IMR-90 (cell line): ENCODE results near the gene CSDE1. TPM values are rescaled to one million over a fixed set of nuclear protein-coding genes. Genes with fewer than 3 reads are reported as not detected.

Experiments used
- ATAC-seq: fragments of 200-7000 bp; cut with Tn5 transposase; 2 replicates; pipeline ENCODE4 v1.9.1; 2020; ENCODE audit warnings: low read depth, mild to moderate bottlenecking, moderate library complexity
- BruUV-seq: library from RNA; stranded (reverse); fragments of 400-500 nt; replicated peaks from 2 replicates; lab custom pipeline; 2021; lab: Mats Ljungman, UMichigan
- CTCF ChIA-PET: fragments of 300-600 bp; formaldehyde crosslinking; extraction: SDS; loops from one replicate; lab custom pipeline; 2021; ENCODE audit warnings: antibody characterized with exemption; lab: Yijun Ruan, JAX
- POLR2A ChIA-PET: fragments of 300-600 bp; sonication (Branson Sonifier 250); formaldehyde crosslinking; loops from one replicate; lab custom pipeline; 2022; ENCODE audit warnings: antibody characterized with exemption; ENCODE audit not compliant: unreplicated experiment; lab: Charles Lee
- DNase-seq: peaks from one replicate; pipeline ENCODE4 v3.0.0; 2013
- H2AFZ ChIP-seq: replicated peaks from 2 replicates; pipeline ENCODE3; 2013; ENCODE audit warnings: low read length, mild to moderate bottlenecking; ENCODE audit not compliant: poor library complexity
- H2AK5ac ChIP-seq: 2 replicates; pipeline ENCODE4 v1.6.1; 2013; ENCODE audit warnings: low read depth, low read length, inconsistent platforms
- H2AK9ac ChIP-seq: replicated peaks from 2 replicates; pipeline ENCODE3; 2013; ENCODE audit warnings: mild to moderate bottlenecking, low read depth, low read length, moderate library complexity; ENCODE audit not compliant: poor library complexity
- H2BK120ac ChIP-seq: 2 replicates; pipeline ENCODE4 v1.6.1; 2013; ENCODE audit warnings: low read depth, low read length, inconsistent platforms
- H2BK15ac ChIP-seq: 3 replicates; pipeline ENCODE4 v1.6.1; 2013; ENCODE audit warnings: low read depth, low read length, inconsistent platforms
- H2BK20ac ChIP-seq: 2 replicates; pipeline ENCODE4 v1.6.1; 2013; ENCODE audit warnings: low read depth, mild to moderate bottlenecking, inconsistent platforms, low read length, moderate library complexity
- H2BK5ac ChIP-seq: 2 replicates; pipeline ENCODE4 v1.6.1; 2013; ENCODE audit warnings: mild to moderate bottlenecking, low read depth, low read length, inconsistent platforms; ENCODE audit not compliant: poor library complexity, severe bottlenecking
- H3K14ac ChIP-seq: replicated peaks from 2 replicates; pipeline ENCODE4 v1.6.1; 2013; ENCODE audit warnings: low read depth, low read length, inconsistent platforms
- H3K18ac ChIP-seq: 2 replicates; pipeline ENCODE4 v1.6.1; 2013; ENCODE audit warnings: low read depth, low read length, control low read depth
- H3K23ac ChIP-seq: 2 replicates; pipeline ENCODE4 v1.6.1; 2013; ENCODE audit warnings: low read depth, low read length, inconsistent platforms
- H3K27ac ChIP-seq: 2 replicates; pipeline ENCODE4 v1.5.1; 2013; ENCODE audit warnings: mild to moderate bottlenecking, control low read depth, low read length; ENCODE audit not compliant: insufficient read depth
- H3K27me3 ChIP-seq: 2 replicates; pipeline ENCODE4 v1.6.1; 2013; ENCODE audit warnings: low read length; ENCODE audit not compliant: control insufficient read depth, insufficient read depth
- H3K36me3 ChIP-seq: 2 replicates; pipeline ENCODE4 v1.6.1; 2013; ENCODE audit warnings: low read length, mixed read lengths; ENCODE audit not compliant: control insufficient read depth, insufficient read depth
- H3K4ac ChIP-seq: 2 replicates; pipeline ENCODE4 v1.6.1; 2013; ENCODE audit warnings: low read depth, low read length, inconsistent platforms
- H3K4me1 ChIP-seq: 2 replicates; pipeline ENCODE4 v1.6.1; 2013; ENCODE audit warnings: low read length, mixed read lengths; ENCODE audit not compliant: control insufficient read depth, insufficient read depth
- H3K4me2 ChIP-seq: 2 replicates; pipeline ENCODE4 v1.6.1; 2013; ENCODE audit warnings: low read depth, mild to moderate bottlenecking, control low read depth, low read length, moderate library complexity
- H3K4me3 ChIP-seq: 2 replicates; pipeline ENCODE4 v1.5.1; 2013; ENCODE audit warnings: low read depth, mild to moderate bottlenecking, control low read depth, low read length, moderate library complexity; ENCODE audit not compliant: insufficient read depth
- H3K56ac ChIP-seq: 2 replicates; pipeline ENCODE4 v1.6.1; 2013; ENCODE audit warnings: low read length, inconsistent platforms; ENCODE audit not compliant: insufficient read depth; ENCODE audit errors: extremely low read depth
- H3K79me1 ChIP-seq, 2 experiments: 2 replicates each; pipeline ENCODE4 v1.6.1; 2013; ENCODE audit warnings: low read length in 2 of 2, inconsistent platforms in 1 of 2, low read depth in 1 of 2
- H3K9ac ChIP-seq: 2 replicates; pipeline ENCODE4 v1.6.1; 2013; ENCODE audit warnings: low read depth, low read length, control low read depth
- H3K9me1 ChIP-seq: 2 replicates; pipeline ENCODE4 v1.6.1; 2013; ENCODE audit warnings: low read length, inconsistent platforms; ENCODE audit not compliant: insufficient read depth
- H3K9me3 ChIP-seq: 2 replicates; pipeline ENCODE4 v1.6.1; 2013; ENCODE audit warnings: low read length; ENCODE audit not compliant: control insufficient read depth, insufficient read depth
- H4K20me1 ChIP-seq: 2 replicates; pipeline ENCODE4 v1.6.1; 2013; ENCODE audit warnings: low read length, inconsistent platforms; ENCODE audit not compliant: insufficient read depth
- H4K5ac ChIP-seq: 2 replicates; pipeline ENCODE4 v1.6.1; 2013; ENCODE audit warnings: mild to moderate bottlenecking, low read depth, low read length, control low read depth
- H4K8ac ChIP-seq, 2 experiments: 2 replicates each; pipeline ENCODE4 v1.6.1; 2013; ENCODE audit warnings: low read depth in 2 of 2, low read length in 2 of 2, control low read depth in 1 of 2, inconsistent platforms in 1 of 2
- H4K91ac ChIP-seq: 2 replicates; pipeline ENCODE4 v1.6.1; 2013; ENCODE audit warnings: low read depth, low read length, inconsistent platforms; ENCODE audit not compliant: insufficient read depth
- CHD1 ChIP-seq: IDR thresholded peaks from 2 replicates; pipeline ENCODE4 v1.6.1; 2012; ENCODE audit warnings: low read depth, low read length, improper control_type of control experiment
- CTCF ChIP-seq: conservative IDR thresholded peaks from 2 replicates; pipeline ENCODE4 v1.5.1; 2012; ENCODE audit warnings: mild to moderate bottlenecking, low read depth, low read length, improper control_type of control experiment
- ELK1 ChIP-seq: fragments of 150-350 bp; IDR thresholded peaks from 2 replicates; pipeline ENCODE4 v1.6.1; 2016; ENCODE audit warnings: low read depth, mild to moderate bottlenecking, low read length, moderate library complexity, borderline replicate concordance
- MAFK ChIP-seq: IDR thresholded peaks from 2 replicates; pipeline ENCODE4 v1.6.1; 2012; ENCODE audit warnings: low read depth, low read length, improper control_type of control experiment
- MXI1 ChIP-seq: IDR thresholded peaks from 2 replicates; pipeline ENCODE4 v1.6.1; 2012; ENCODE audit warnings: low read depth, mild to moderate bottlenecking, low read length, moderate library complexity, borderline replicate concordance
- RAD21 ChIP-seq: IDR thresholded peaks from 2 replicates; pipeline ENCODE4 v1.6.1; 2012; ENCODE audit warnings: low read length, improper control_type of control experiment
- RCOR1 ChIP-seq: IDR thresholded peaks from 2 replicates; pipeline ENCODE4 v1.6.1; 2012; ENCODE audit warnings: mild to moderate bottlenecking, low read length, improper control_type of control experiment; ENCODE audit not compliant: insufficient replicate concordance
- RFX5 ChIP-seq: IDR thresholded peaks from 2 replicates; pipeline ENCODE4 v1.8.0; 2012; ENCODE audit warnings: low read depth, mild to moderate bottlenecking, low read length, moderate library complexity
- SMC3 ChIP-seq: fragments of 150-350 bp; IDR thresholded peaks from 2 replicates; pipeline ENCODE4 v1.6.1; 2016; ENCODE audit warnings: low read depth, mild to moderate bottlenecking, antibody characterized with exemption, low read length, moderate library complexity
- WGBS, 2 experiments: methylation state at CpG; one replicate each; pipeline versions ENCODE4 v1.1.5 to v1.1.7; 2013; ENCODE audit warnings: missing lambda C conversion rate in 2 of 2; ENCODE audit not compliant: insufficient read length in 1 of 2; ENCODE audit errors: extremely low coverage in 2 of 2; 5-methylcytosine and 5-hydroxymethylcytosine counted together
- dilution Hi-C: fragments of 300-500 bp; cut with HindIII; formaldehyde crosslinking; loops from one replicate; pipeline ENCODE4 v1.14.3; 2018; ENCODE audit warnings: low sequenced_read_pairs; ENCODE audit not compliant: unreplicated experiment
- in situ Hi-C: fragments of 300-500 bp; cut with MboI; formaldehyde crosslinking; loops from 3 replicates; pipeline ENCODE4 v1.14.3; 2019; ENCODE audit warnings: low sequenced_read_pairs, inconsistent platforms, mixed read lengths
- intact Hi-C: fragments of 100-400 bp; cut with micrococcal nuclease; formaldehyde crosslinking; loops from 2 replicates; pipeline ENCODE4 v1.10.0; 2022
- polyA plus RNA-seq, 3 experiments: library from polyadenylated mRNA; depleted of rRNA; stranded (reverse); fragments of >200 nt; gene quantifications; 2 replicates each; pipeline ENCODE4 v1.2.3, GENCODE V29; 2012; ENCODE audit warnings: low replicate concordance in 1 of 3
- total RNA-seq: library from RNA; depleted of rRNA; stranded (reverse); fragments of >200 nt; gene quantifications from 2 replicates; pipeline ENCODE4 v1.2.3, GENCODE V29; 2012

Gene CSDE1
- total and polyA plus RNA-seq, 2 of the 4 experiments (the other 2 are of a cell fraction), result 190 to 879 TPM

- peaks cover 3 to 35% of the 10 kb centered on the region in 2 experiments; a peak in 3 of 4 replicates for H3K79me1 ChIP-seq
- H2AFZ ChIP-seq, result no peak overlapping the region
- H3K27me3 ChIP-seq, result no peaks in the 10 kb centered on the region
- H2AK9ac ChIP-seq, result no peak overlapping the region
- POLR2A ChIA-PET, result no interaction called here
- H3K18ac ChIP-seq, result no peak overlapping the region
- no CpG with 5 or more reads among the region's 4 CpGs for WGBS, 2 experiments
- no peak overlapping the region for H2BK15ac ChIP-seq
- in situ Hi-C loops, result no loop called here
- CTCF ChIA-PET, result no interaction called here
- dilution Hi-C loops, result no loop called here
- peaks cover 13% of the 10 kb centered on the region for H3K36me3 ChIP-seq
- H2BK5ac ChIP-seq, result no peak overlapping the region
- DNase-seq (no peak), ATAC-seq (no peak)
- intact Hi-C loops, result no loop called here
- no peak overlapping the region for H4K5ac ChIP-seq
- no peak overlapping the region for H3K4me2 ChIP-seq
- no peak overlapping the region for H4K91ac ChIP-seq
- TF ChIP-seq CTCF (no peak), MAFK (no peak), MXI1 (no peak), ELK1 (no peak), SMC3 (no peak), RAD21 (no peak), RCOR1 (no peak), RFX5 (no peak), CHD1 (no peak)
- no peak overlapping the region for H2AK5ac ChIP-seq
- H3K9me1 ChIP-seq, result peaks cover 7% of the 10 kb centered on the region
- H2BK20ac ChIP-seq, result no peak overlapping the region
- no peak overlapping the region for H3K56ac ChIP-seq
- H4K20me1 ChIP-seq, result peaks cover 93% of the 10 kb centered on the region
- H3K27ac ChIP-seq, result no peak overlapping the region
- H3K14ac ChIP-seq, result no peak overlapping the region
- no TSS peak for BruUV-seq
- peaks cover 4% of the 10 kb centered on the region for H3K4me1 ChIP-seq
- no peak overlapping the region for H3K23ac ChIP-seq
- no peak overlapping the region for H4K8ac ChIP-seq
- no peak overlapping the region for H3K4ac ChIP-seq
- no peak overlapping the region for H2BK120ac ChIP-seq
- H3K9ac ChIP-seq, result no peak overlapping the region
- H3K9me3 ChIP-seq, result no peaks in the 10 kb centered on the region
- H3K4me3 ChIP-seq, result no peak overlapping the region
Measured at GRCh38 chr1:114753143-114753542, 4.6 kb downstream of the CSDE1 start.
